NCI-H128 (cell line): ENCODE measurements around the gene NRG2.

Source experiments
- DNase-seq: peaks from one replicate; lab custom pipeline; 2025; ENCODE audit not compliant: unreplicated experiment; lab: John Stamatoyannopoulos, UW

Gene NRG2

GRCh38 chr5:139951296-139951924 is 91.7 kb downstream of the NRG2 start:
- no peak for DNase-seq

GRCh38 chr5:139950436-139950835 is 92.7 kb downstream of the NRG2 start:
- DNase-seq: no peak

GRCh38 chr5:139949710-139950109 is 93.4 kb downstream of the NRG2 start:
- DNase-seq: no peak

GRCh38 chr5:139947727-139948126 is 95.4 kb downstream of the NRG2 start:
- DNase-seq: no peak

- no peak for DNase-seq
These were observed 96.7 kb downstream of the NRG2 start for GRCh38 chr5:139946440-139946839.

- no peak for DNase-seq
These were observed 97.1 kb downstream of the NRG2 start for GRCh38 chr5:139946006-139946405.

- no peak for DNase-seq
These were observed 100.9 kb downstream of the NRG2 start for GRCh38 chr5:139942243-139942642.

GRCh38 chr5:139930406-139930805 is 112.7 kb downstream of the NRG2 start:
- DNase-seq: no peak

- no peak for DNase-seq
These were observed 116.1 kb downstream of the NRG2 start for GRCh38 chr5:139926797-139927503.

- DNase-seq: no peak
These were observed 117.2 kb downstream of the NRG2 start for GRCh38 chr5:139925650-139926640.

- DNase-seq: no peak
These were observed 117.9 kb downstream of the NRG2 start for GRCh38 chr5:139925216-139925562.

GRCh38 chr5:139924294-139925215 is 118.5 kb downstream of the NRG2 start:
- DNase-seq: no peak

- DNase-seq: no peak
These were observed 123.8 kb downstream of the NRG2 start for GRCh38 chr5:139919308-139919707.

- no peak for DNase-seq
These were observed 127.3 kb downstream of the NRG2 start for GRCh38 chr5:139915834-139916233.

- DNase-seq: no peak
These were observed 127.8 kb downstream of the NRG2 start for GRCh38 chr5:139915266-139915665.

GRCh38 chr5:139914218-139914807 is 128.8 kb downstream of the NRG2 start:
- DNase-seq: no peak

GRCh38 chr5:139912804-139913203 is 130.3 kb downstream of the NRG2 start:
- no peak for DNase-seq

- DNase-seq: no peak
These were observed 130.9 kb downstream of the NRG2 start for GRCh38 chr5:139912158-139912557.

- DNase-seq: no peak
These were observed 131.5 kb downstream of the NRG2 start for GRCh38 chr5:139911425-139912120.

- no peak for DNase-seq
These were observed 132.2 kb downstream of the NRG2 start for GRCh38 chr5:139910901-139911300.
